ENCODE data around the gene MRPS23.

MRPS23 gene

GRCh38 chr17:57839571-57839923 lies 10.3 kb downstream of the MRPS23 start:
- FAIRE-seq = no peak
- no peak for DNase-seq (ENCODE audit: insufficient read length, low spot score)

GRCh38 chr17:57838857-57839570 lies 10.8 kb downstream of the MRPS23 start:
- FAIRE-seq (no peak), DNase-seq (ENCODE audit: insufficient read length, low spot score) (no peak)

- FAIRE-seq (no peak), DNase-seq (ENCODE audit: insufficient read length, low spot score) (no peak)
Observed at GRCh38 chr17:57838453-57838852, 11.4 kb downstream of the MRPS23 start.

- no peak for FAIRE-seq
- no peak for DNase-seq (ENCODE audit: insufficient read length, low spot score)
Observed at GRCh38 chr17:57835333-57835900, 14.4 kb downstream of the MRPS23 start.

- FAIRE-seq (no peak), DNase-seq (ENCODE audit: insufficient read length, low spot score) (no peak)
Observed at GRCh38 chr17:57834146-57834741, 15.6 kb downstream of the MRPS23 start.

- DNase-seq (ENCODE audit: insufficient read length, low spot score) = peak; percentile 45
- peak; percentile 85 for FAIRE-seq
Observed at GRCh38 chr17:57833179-57833939, 16.5 kb downstream of the MRPS23 start.

GRCh38 chr17:57832314-57833178 lies 17.3 kb downstream of the MRPS23 start:
- no peak for DNase-seq (ENCODE audit: insufficient read length, low spot score)
- no peak for FAIRE-seq

- no peak for FAIRE-seq
- no peak for DNase-seq (ENCODE audit: insufficient read length, low spot score)
Observed at GRCh38 chr17:57830880-57831279, 19.0 kb downstream of the MRPS23 start.

- DNase-seq (ENCODE audit: insufficient read length, low spot score) (no peak), FAIRE-seq (no peak)
Observed at GRCh38 chr17:57823469-57824401, 26.1 kb downstream of the MRPS23 start.

GRCh38 chr17:57819867-57820266 lies 30.0 kb downstream of the MRPS23 start:
- DNase-seq (ENCODE audit: insufficient read length, low spot score) (no peak), FAIRE-seq (no peak)

GRCh38 chr17:57819285-57819684 lies 30.6 kb downstream of the MRPS23 start:
- no peak for FAIRE-seq
- DNase-seq (ENCODE audit: insufficient read length, low spot score) = no peak

- DNase-seq (ENCODE audit: insufficient read length, low spot score) (no peak), FAIRE-seq (no peak)
Observed at GRCh38 chr17:57818066-57818465, 31.8 kb downstream of the MRPS23 start.

GRCh38 chr17:57817299-57817698 lies 32.5 kb downstream of the MRPS23 start:
- FAIRE-seq = no peak
- no peak for DNase-seq (ENCODE audit: insufficient read length, low spot score)

- no peak for FAIRE-seq
Observed at GRCh38 chr17:57814421-57814820, 35.4 kb downstream of the MRPS23 start.

GRCh38 chr17:57811638-57812280 lies 38.1 kb downstream of the MRPS23 start:
- FAIRE-seq (no peak), DNase-seq (ENCODE audit: insufficient read length, low spot score) (no peak)

More at GRCh38 chr17:57814421-57814820, 35.4 kb downstream of the MRPS23 start:
- DNase-seq (ENCODE audit: insufficient read length, low spot score) = no peak

GRCh38 chr17:57810721-57811637 lies 38.9 kb downstream of the MRPS23 start:
- DNase-seq (ENCODE audit: insufficient read length, low spot score) (no peak), FAIRE-seq (no peak)

- no peak for DNase-seq (ENCODE audit: insufficient read length, low spot score)
- FAIRE-seq = no peak
Observed at GRCh38 chr17:57809879-57810278, 40.0 kb downstream of the MRPS23 start.

GRCh38 chr17:57808882-57809281 lies 41.0 kb downstream of the MRPS23 start:
- FAIRE-seq = no peak

More at GRCh38 chr17:57808882-57809281, 41.0 kb downstream of the MRPS23 start:
- DNase-seq (ENCODE audit: insufficient read length, low spot score) = no peak
